Mesothelial cell of epicardium (in vitro differentiated cells): ENCODE measurements around the gene PHF21A. TPM values are rescaled to one million over a fixed set of nuclear protein-coding genes. Genes with fewer than 3 reads are reported as not detected.

Experiments
- DNase-seq, 2 experiments: peaks; one replicate each; pipeline ENCODE4 v3.0.0; 2021; ENCODE audit warnings: low spot score in 2 of 2; ENCODE audit not compliant: unreplicated experiment in 2 of 2
- H3K27ac Mint-ChIP-seq: 2 replicates; pipeline ENCODE4 v1.8.0; 2021; ENCODE audit warnings: mixed read lengths
- H3K27me3 Mint-ChIP-seq: 2 replicates; pipeline ENCODE4 v1.8.0; 2021; ENCODE audit warnings: low read depth, mixed read lengths
- H3K36me3 Mint-ChIP-seq: 2 replicates; pipeline ENCODE4 v1.8.0; 2021; ENCODE audit warnings: mixed read lengths
- H3K4me1 Mint-ChIP-seq: 2 replicates; pipeline ENCODE4 v1.8.0; 2021; ENCODE audit warnings: mixed read lengths
- H3K4me3 Mint-ChIP-seq: 2 replicates; pipeline ENCODE4 v1.8.0; 2021; ENCODE audit warnings: mild to moderate bottlenecking, moderate library complexity, mixed read lengths
- H3K9me3 Mint-ChIP-seq: 2 replicates; pipeline ENCODE4 v1.8.0; 2021; ENCODE audit warnings: mixed read lengths
- CTCF ChIP-seq: fragments of 200-600 bp; sonication (generic); IDR thresholded peaks from one replicate; pipeline ENCODE4 v1.5.0; 2021; ENCODE audit warnings: antibody characterized with exemption; ENCODE audit not compliant: unreplicated experiment
- total RNA-seq: library from RNA; stranded (reverse); gene quantifications from 3 replicates; pipeline ENCODE4 v1.2.1, GENCODE V29; 2021

The PHF21A gene
- 102 to 110 TPM (median 106 TPM) in 3 replicates for total RNA-seq

GRCh38 chr11:46121301-46121723 is at the start of gene PHF21A:
TSS of gene PHF21A (minus strand) at chr11:46121454. CDS start at chr11:46084219, 37,235 bp downstream.
- peak within 1 kb of the TSS; percentile 99 for H3K27ac Mint-ChIP-seq
- H3K36me3 Mint-ChIP-seq, result no peaks in the 10 kb centered on the region
- peak within 1 kb of the TSS; percentile 89 for H3K4me3 Mint-ChIP-seq
- TF ChIP-seq CTCF, result no peak
- no peaks in the 10 kb centered on the region for H3K27me3 Mint-ChIP-seq
- H3K4me1 Mint-ChIP-seq, result peaks cover 34% of the 10 kb centered on the region
- DNase-seq, result peak; percentile 91 to 92
- no peaks in the 10 kb centered on the region for H3K9me3 Mint-ChIP-seq

- Mint-ChIP-seq H3K27me3 (peaks cover 32% of the 10 kb centered on the region), H3K9me3 (no peaks in the 10 kb centered on the region), H3K4me3 (no peak overlapping the region), H3K36me3 (no peaks in the 10 kb centered on the region), H3K4me1 (no peaks in the 10 kb centered on the region), H3K27ac (no peak overlapping the region)
- DNase-seq, result no peak
- TF ChIP-seq CTCF, result no peak
These were observed 49.5 kb upstream of the PHF21A start for GRCh38 chr11:46170797-46171196.

GRCh38 chr11:46162700-46163099 is 41.4 kb upstream of the PHF21A start:
- no peak overlapping the region for H3K27ac Mint-ChIP-seq
- TF ChIP-seq CTCF, result no peak
- peaks cover 17% of the 10 kb centered on the region for H3K27me3 Mint-ChIP-seq
- H3K4me3 Mint-ChIP-seq, result no peak overlapping the region
- no peaks in the 10 kb centered on the region for H3K36me3 Mint-ChIP-seq
- no peak for DNase-seq
- no peaks in the 10 kb centered on the region for H3K9me3 Mint-ChIP-seq
- peaks cover 9% of the 10 kb centered on the region for H3K4me1 Mint-ChIP-seq

DNA sequence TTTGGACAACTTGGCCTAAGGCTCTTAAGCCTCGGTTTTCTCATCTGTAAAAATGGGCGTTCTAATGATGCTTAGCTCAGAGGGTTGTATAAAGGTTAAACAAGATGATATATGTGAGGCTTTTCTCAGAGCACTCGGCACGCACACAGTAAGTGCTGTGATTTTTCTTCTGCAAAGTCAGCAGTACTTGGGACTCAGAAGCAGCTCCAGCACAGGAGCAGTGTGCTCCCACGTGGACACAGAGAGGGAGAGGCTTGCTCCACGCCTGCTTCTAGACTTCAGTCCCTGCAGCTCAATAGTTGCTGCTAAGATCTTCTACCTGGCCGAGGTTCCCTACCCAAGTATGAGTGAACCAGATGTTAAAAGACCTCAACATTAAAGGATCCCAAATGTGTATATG is 39.9 kb upstream of the PHF21A start:
- Mint-ChIP-seq H3K27me3 (peaks cover 20% of the 10 kb centered on the region), H3K36me3 (no peaks in the 10 kb centered on the region), H3K4me3 (no peak overlapping the region), H3K9me3 (no peaks in the 10 kb centered on the region), H3K4me1 (peaks cover 9% of the 10 kb centered on the region), H3K27ac (no peak overlapping the region)
- no peak for DNase-seq
- TF ChIP-seq CTCF, result no peak

GRCh38 chr11:46160100-46160499 is 38.8 kb upstream of the PHF21A start:
- Mint-ChIP-seq H3K27me3 (peaks cover 20% of the 10 kb centered on the region), H3K36me3 (no peaks in the 10 kb centered on the region), H3K4me1 (peaks cover 9% of the 10 kb centered on the region), H3K27ac (no peak overlapping the region), H3K9me3 (no peaks in the 10 kb centered on the region), H3K4me3 (no peak overlapping the region)
- no peak for TF ChIP-seq CTCF
- no peak for DNase-seq

DNA sequence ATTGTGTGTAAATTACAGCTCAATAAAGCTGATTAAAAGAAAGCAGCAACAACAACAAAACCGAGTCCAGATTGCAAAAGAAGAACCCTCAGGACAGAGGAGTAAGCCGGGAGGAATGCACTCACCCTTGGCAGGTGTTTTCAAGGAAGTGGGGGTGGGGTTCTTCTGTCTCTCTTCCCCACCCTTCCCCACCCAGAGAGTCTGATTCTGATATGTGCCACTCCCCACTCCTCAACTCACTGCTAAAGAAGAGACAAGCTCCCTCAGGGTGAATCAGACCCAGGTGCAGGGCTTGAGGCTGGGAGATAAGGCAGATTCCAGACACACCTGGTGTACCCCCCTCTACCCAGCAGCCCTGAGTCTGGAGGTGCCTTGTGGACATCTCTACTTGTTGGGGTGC is 38.4 kb upstream of the PHF21A start:
- no peaks in the 10 kb centered on the region for H3K9me3 Mint-ChIP-seq
- no peak for TF ChIP-seq CTCF
- H3K4me3 Mint-ChIP-seq, result no peak overlapping the region
- DNase-seq, result no peak
- H3K4me1 Mint-ChIP-seq, result peaks cover 9% of the 10 kb centered on the region
- no peaks in the 10 kb centered on the region for H3K36me3 Mint-ChIP-seq
- H3K27ac Mint-ChIP-seq, result no peak overlapping the region
- peaks cover 20% of the 10 kb centered on the region for H3K27me3 Mint-ChIP-seq
